HuH-7.5 (cell line): ENCODE results near the gene EHBP1.
A peak's percentile ranks its signal among the peaks of the same experiment; 100 is the strongest.
"Not testable (repeated sequence)": the region's sequence is repeated elsewhere in the genome, so short reads cannot be mapped to it uniquely, and the experiment has no call there.

Experiments
- DNase-seq: peaks from one replicate; pipeline ENCODE4 v3.0.0; 2011; ENCODE audit warnings: low spot score

Gene EHBP1

DNA sequence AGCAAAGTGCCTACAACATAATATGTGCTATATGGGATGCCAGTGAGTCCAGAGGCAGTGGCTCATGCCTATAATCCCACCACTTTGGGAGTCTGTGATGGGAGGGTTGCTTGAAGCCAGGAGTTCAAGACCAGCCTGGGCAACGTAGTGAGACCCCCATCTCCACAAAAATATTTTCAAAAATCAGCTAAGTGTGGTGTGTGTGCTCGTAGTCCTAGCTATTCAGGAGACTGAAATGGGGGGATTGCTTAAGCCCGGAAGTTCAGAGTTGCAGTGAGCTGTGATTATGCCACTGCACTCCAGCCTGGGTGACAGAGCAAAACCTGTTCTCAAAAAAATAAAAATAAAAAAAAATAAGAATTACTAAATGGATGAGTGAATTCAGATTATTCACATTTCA is 368.5 kb downstream of the EHBP1 start:
- no peak for DNase-seq

DNA sequence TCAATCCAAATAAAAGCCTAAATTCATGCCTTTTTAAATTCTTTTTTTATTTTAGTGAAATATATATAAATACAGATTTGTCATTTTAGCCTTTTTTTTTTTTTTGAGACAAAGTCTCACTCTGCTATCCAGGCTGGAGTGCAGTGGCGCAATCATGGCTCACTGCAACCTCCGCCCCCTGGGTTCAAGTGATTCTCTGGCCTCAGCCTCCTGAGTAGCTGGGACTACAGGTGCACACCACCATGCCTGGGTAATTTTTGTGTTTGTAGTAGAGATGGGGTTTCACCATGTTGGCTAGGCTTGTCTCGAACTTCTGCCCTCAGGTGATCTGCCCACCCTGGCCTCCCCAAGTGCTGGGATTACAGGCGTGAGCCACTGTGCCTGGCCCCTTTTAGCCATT is 368.9 kb downstream of the EHBP1 start:
- not testable (repeated sequence) for DNase-seq

DNA sequence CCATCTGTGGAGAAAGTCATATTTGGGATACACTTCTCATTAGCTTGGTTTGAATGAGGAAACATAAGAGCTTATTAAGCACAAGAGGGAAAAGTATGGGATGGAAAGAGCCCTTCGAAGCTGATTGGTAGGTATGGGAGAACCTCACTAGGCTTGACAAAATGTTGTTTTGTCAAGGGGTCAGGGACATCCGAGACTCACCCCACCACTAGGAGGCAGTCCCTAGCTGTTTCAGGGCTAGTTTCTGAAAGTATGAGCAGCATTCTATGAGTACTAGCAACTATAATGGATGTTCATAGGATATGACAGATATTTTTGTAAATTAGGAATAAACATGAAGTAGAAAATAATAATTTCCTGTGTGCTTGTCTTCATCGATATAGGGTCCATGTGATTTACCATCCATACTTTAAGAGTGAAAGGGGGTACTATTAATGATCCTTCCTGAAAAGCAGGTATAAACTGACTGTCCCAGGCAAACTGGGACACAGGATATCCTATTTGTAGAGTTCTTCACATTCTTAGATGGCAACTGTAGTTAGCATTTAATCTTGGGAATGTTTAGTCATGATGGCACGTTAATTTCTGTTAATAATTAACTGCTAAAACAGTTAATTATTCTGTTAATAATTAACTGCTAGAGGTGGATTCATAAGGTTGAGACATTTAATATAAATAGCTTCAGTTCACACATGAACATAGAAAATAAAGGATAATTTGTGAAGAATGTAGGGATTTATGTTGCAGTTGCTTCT is 373.5 kb downstream of the EHBP1 start:
- DNase-seq = peak; percentile 25

DNA sequence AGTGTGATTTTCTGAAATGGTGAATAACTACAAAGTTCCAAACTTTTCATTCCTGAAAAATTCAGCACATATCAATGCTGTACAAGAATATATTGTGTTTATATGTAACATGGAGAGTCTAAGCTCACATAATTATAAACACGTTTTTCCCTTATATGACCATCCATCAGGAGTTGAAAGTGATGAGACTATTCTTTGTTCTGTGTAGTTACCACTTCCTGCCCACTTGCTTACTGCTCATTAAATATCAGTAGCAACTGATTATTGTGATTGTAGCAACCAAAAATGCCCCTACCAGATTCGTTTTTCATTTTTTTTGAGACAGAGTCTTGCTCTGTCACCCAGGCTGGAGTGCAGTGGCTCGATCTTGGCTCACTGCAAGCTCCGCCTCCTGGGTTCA is 375.9 kb downstream of the EHBP1 start:
- DNase-seq = no peak

DNA sequence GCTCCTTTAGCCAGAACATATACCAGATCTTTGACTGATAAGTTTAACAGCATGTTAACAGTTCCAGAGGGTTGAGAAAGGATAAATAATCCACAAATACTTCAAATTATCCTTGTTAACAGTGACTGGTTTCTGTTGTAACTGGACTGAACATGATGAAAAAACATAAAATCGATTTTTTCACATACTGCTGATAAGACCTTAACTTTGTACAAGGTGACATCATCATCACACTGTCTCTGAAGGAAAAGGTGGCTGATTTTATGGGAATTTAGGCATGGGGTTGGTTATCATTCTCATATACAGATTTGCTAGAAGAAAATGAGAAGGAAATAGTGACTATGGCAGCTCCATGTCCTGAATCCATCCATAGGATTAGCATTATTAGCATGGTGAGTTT is 381.2 kb downstream of the EHBP1 start:
- peak; percentile 14 for DNase-seq

- DNase-seq = no peak
Measured at GRCh38 chr2:63092401-63092800, 386.9 kb downstream of the EHBP1 start.

DNA sequence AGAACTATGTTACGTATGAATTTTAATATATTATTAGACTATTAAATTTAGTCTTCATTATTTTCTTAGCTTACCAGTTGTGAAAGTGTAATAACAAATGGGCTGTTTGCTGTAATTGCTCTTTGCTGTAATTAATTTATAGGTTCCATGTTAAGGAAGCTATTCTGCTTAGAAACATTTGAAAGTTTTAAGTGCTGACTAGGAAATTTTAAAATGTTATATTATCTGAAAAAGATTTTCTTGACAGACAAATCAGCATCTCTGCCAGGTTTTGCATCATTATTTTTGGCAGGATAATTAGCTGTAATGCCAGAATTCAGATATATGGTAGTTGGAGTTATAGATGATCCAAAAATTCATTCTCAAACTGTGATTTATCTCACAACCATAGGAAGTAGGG is 387.3 kb downstream of the EHBP1 start:
- no peak for DNase-seq

GRCh38 chr2:63093502-63093901 is 388.0 kb downstream of the EHBP1 start:
- no peak for DNase-seq
